Muscle of back (tissue), 10 donors: ENCODE measurements around the gene RABAC1. TPM values are rescaled to one million over a fixed set of nuclear protein-coding genes. Genes with fewer than 3 reads are reported as not detected.

Source experiments
- polyA plus RNA-seq, 10 donors: library from polyadenylated mRNA; unstranded; fragments of 120-200 nt; gene quantifications; one replicate each; pipeline ENCODE4 v1.2.1, GENCODE V29; 2013; ENCODE audit not compliant: insufficient read length in 10 of 10

Gene RABAC1
- polyA plus RNA-seq, 10 donors = 44.2 to 104 (median 59.9) TPM

Other genes with a start within 250 kb of the RABAC1 start
- gene CEACAM6, start 203.8 kb downstream of the RABAC1 start, polyA plus RNA-seq = under 1 TPM in 9 of 10 donors, not detected in 1; 0.08 to 0.40 (median 0.26) TPM
- gene CEACAM3, start 162.7 kb downstream of the RABAC1 start, polyA plus RNA-seq = under 1 TPM in 2 of 10 donors, not detected in 8; 0.13 to 0.18 TPM
- gene LYPD4, start 114.6 kb downstream of the RABAC1 start, polyA plus RNA-seq = under 1 TPM in 1 of 10 donors, not detected in 9; 0.15 TPM
- gene DMRTC2, start 114.3 kb downstream of the RABAC1 start, polyA plus RNA-seq = under 1 TPM in 2 of 10 donors, not detected in 8; 0.16 to 0.43 TPM
- 1,000 to 10,000 TPM; 1,506 to 2,735 (median 2,171) TPM for gene RPS19, start 99.1 kb downstream of the RABAC1 start, polyA plus RNA-seq
- 1 to 10 TPM in 5 of 10 donors, under 1 TPM in 5; 0.39 to 2.2 (median 1.2) TPM for gene CD79A, start 82.0 kb downstream of the RABAC1 start, polyA plus RNA-seq
- 10 to 100 TPM; 26.4 to 58.8 (median 43.1) TPM for gene ARHGEF1, start 76.1 kb downstream of the RABAC1 start, polyA plus RNA-seq
- under 1 TPM in 9 of 10 donors, not detected in 1; 0.07 to 0.29 (median 0.20) TPM for gene ERFL, start 30.9 kb downstream of the RABAC1 start, polyA plus RNA-seq
- 1 to 10 TPM in 3 of 10 donors, under 1 TPM in 7; 0.20 to 1.1 (median 0.61) TPM for gene ATP1A3, start 34.9 kb upstream of the RABAC1 start, polyA plus RNA-seq
- 1 to 10 TPM; 1.8 to 4.3 (median 3.1) TPM for gene GRIK5, start 110.9 kb upstream of the RABAC1 start, polyA plus RNA-seq
- 10 to 100 TPM in 4 of 10 donors, 1 to 10 TPM in 6; 7.5 to 14.1 (median 9.5) TPM for gene ZNF574, start 116.8 kb upstream of the RABAC1 start, polyA plus RNA-seq
- gene POU2F2, start 173.1 kb upstream of the RABAC1 start, polyA plus RNA-seq = 1 to 10 TPM; 1.5 to 3.0 (median 1.7) TPM